A673 (cell line): ENCODE measurements around the gene IRF2. TPM values are rescaled to one million over a fixed set of nuclear protein-coding genes. Genes with fewer than 3 reads are reported as not detected.

Experiments
- BruUV-seq: library from RNA; stranded (reverse); fragments of 400-500 nt; replicated peaks from 2 replicates; lab custom pipeline; 2021; lab: Mats Ljungman, UMichigan
- CTCF ChIA-PET: fragments of 300-600 bp; sonication (Branson Sonifier 250); formaldehyde crosslinking; loops from one replicate; lab custom pipeline; 2022; ENCODE audit warnings: antibody characterized with exemption; lab: Charles Lee
- POLR2A ChIA-PET: fragments of 300-600 bp; sonication (Branson Sonifier 250); formaldehyde crosslinking; loops from one replicate; lab custom pipeline; 2022; ENCODE audit warnings: antibody characterized with exemption; ENCODE audit not compliant: low non-redundant PET; lab: Charles Lee
- DNase-seq: peaks from one replicate; pipeline ENCODE4 v3.0.0-alpha.2; 2015; ENCODE audit warnings: low spot score
- H3K27ac ChIP-seq: fragments of 200-600 bp; sonication (generic); 2 replicates; pipeline ENCODE4 v1.5.1; 2016; ENCODE audit warnings: mixed run types, low read depth, mild to moderate bottlenecking, mixed read lengths, antibody characterized with exemption, low read length; ENCODE audit not compliant: poor library complexity, severe bottlenecking
- H3K27me3 ChIP-seq: fragments of 200-600 bp; sonication (generic); replicated peaks from 2 replicates; pipeline ENCODE4 v1.6.1; 2017; ENCODE audit warnings: mixed run types, low read depth, mild to moderate bottlenecking, mixed read lengths, antibody characterized with exemption, low read length; ENCODE audit not compliant: insufficient read depth, poor library complexity
- H3K36me3 ChIP-seq: fragments of 200-600 bp; sonication (generic); 2 replicates; pipeline ENCODE4 v1.6.1; 2016; ENCODE audit warnings: mixed run types, mild to moderate bottlenecking, mixed read lengths, antibody characterized with exemption, low read length; ENCODE audit not compliant: insufficient read depth, poor library complexity, severe bottlenecking
- H3K4me1 ChIP-seq: fragments of 200-600 bp; sonication (generic); 2 replicates; pipeline ENCODE4 v1.6.1; 2017; ENCODE audit warnings: mixed run types, mild to moderate bottlenecking, mixed read lengths, antibody characterized with exemption, low read length; ENCODE audit not compliant: insufficient read depth, poor library complexity, severe bottlenecking
- H3K4me3 ChIP-seq: fragments of 200-600 bp; sonication (generic); 2 replicates; pipeline ENCODE4 v1.5.1; 2016; ENCODE audit warnings: low read depth, mixed run types, mild to moderate bottlenecking, mixed read lengths, low read length; ENCODE audit not compliant: poor library complexity, severe bottlenecking
- H3K9me3 ChIP-seq: fragments of 200-600 bp; sonication (generic); 2 replicates; pipeline ENCODE4 v1.6.1; 2016; ENCODE audit warnings: mixed run types, low read depth, mild to moderate bottlenecking, mixed read lengths, antibody characterized with exemption, low read length; ENCODE audit not compliant: poor library complexity, severe bottlenecking
- EZH2 ChIP-seq: fragments of 200-600 bp; sonication (generic); IDR thresholded peaks from 2 replicates; pipeline ENCODE4 v1.6.1; 2017; ENCODE audit warnings: borderline replicate concordance, low read depth, mild to moderate bottlenecking, mixed read lengths, antibody characterized with exemption, low read length; ENCODE audit not compliant: poor library complexity, severe bottlenecking
- intact Hi-C: fragments of 100-400 bp; cut with micrococcal nuclease; formaldehyde crosslinking; loops from one replicate; pipeline ENCODE4 v1.10.0; 2022; ENCODE audit not compliant: unreplicated experiment
- total RNA-seq: library from RNA; stranded (reverse); gene quantifications from 2 replicates; pipeline ENCODE4 v1.2.3, GENCODE V29; 2021
- TF ChIP-seq, protein P1 (sequence below): fragments of 300-800, 200-600 bp; sonication (generic); conservative IDR thresholded peaks from 2 replicates; pipeline ENCODE4 v1.5.1; 2017; ENCODE audit warnings: low read depth, mild to moderate bottlenecking, antibody characterized with exemption, low read length, moderate library complexity, mixed read lengths

IRF2 gene
- total RNA-seq, 1 experiment from 2014 or later = 28.2 TPM

DNA sequence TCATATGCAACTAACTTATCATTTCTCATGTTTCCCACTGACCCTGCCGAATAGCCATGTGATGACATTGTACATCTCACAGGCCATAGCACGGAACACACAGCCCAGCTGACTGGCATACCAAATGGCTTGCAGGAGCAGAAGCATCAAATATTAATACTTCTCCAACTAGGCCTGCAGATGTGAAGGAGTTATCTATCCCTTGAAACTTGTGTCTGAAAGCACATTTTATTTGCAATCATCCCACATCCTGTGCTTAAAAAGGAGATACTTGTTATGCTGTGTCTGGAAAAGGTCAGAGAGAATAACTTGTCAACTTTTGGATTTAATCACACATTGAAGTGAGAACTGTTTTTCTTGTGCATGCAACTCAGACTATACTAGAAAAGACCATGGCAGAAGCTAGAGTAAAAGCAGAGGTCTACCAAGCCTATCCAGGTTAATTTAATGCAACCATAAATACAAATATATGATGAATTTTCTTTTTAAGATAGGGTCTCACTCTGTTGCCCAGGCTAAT, 100.4 kb downstream of the IRF2 start:
- POLR2A ChIA-PET = no interaction called here
- no TSS peak for BruUV-seq

DNA sequence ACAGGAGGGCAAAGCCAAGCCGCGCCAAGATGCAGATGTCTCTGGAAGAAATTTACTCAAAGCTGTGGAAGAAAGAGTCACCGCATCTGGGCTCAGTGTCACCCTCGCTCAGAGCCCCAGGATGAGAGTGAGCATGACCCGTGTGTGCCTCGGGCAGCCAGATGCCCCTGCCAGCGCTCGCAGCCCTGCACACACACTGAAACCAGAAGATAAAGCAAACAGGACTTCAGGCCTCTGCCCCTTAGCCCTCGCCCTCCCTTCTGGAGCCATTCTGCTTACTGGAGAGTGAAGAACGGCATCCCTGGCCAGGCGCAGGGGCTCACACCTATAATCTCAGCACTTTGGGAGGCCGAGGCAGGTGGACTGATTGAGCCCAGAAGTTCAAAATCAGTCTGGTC, 103.0 kb downstream of the IRF2 start:
- H3K4me3 ChIP-seq = no peak overlapping the region
- DNase-seq = no peak
- POLR2A ChIA-PET = interaction anchor here (1.5 kb wide), 1 partner anchor 103 kb away, joined by 11 read pairs; the partner anchor contains the start of gene IRF2
- TF ChIP-seq EZH2 = no peak
- TF ChIP-seq, protein P1, sequence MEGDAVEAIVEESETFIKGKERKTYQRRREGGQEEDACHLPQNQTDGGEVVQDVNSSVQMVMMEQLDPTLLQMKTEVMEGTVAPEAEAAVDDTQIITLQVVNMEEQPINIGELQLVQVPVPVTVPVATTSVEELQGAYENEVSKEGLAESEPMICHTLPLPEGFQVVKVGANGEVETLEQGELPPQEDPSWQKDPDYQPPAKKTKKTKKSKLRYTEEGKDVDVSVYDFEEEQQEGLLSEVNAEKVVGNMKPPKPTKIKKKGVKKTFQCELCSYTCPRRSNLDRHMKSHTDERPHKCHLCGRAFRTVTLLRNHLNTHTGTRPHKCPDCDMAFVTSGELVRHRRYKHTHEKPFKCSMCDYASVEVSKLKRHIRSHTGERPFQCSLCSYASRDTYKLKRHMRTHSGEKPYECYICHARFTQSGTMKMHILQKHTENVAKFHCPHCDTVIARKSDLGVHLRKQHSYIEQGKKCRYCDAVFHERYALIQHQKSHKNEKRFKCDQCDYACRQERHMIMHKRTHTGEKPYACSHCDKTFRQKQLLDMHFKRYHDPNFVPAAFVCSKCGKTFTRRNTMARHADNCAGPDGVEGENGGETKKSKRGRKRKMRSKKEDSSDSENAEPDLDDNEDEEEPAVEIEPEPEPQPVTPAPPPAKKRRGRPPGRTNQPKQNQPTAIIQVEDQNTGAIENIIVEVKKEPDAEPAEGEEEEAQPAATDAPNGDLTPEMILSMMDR = no peak
- no peaks in the 10 kb centered on the region for H3K27me3 ChIP-seq
- peaks cover 53% of the 10 kb centered on the region for H3K4me1 ChIP-seq
- H3K27ac ChIP-seq = peak overlapping the region; percentile 99
- intact Hi-C loops = loop anchor here (5.0 kb wide), 1 partner anchor 276 kb away; the partner anchor contains the start of genes CASP3 and PRIMPOL
- no peaks in the 10 kb centered on the region for H3K36me3 ChIP-seq
- CTCF ChIA-PET = no interaction called here
- no peaks in the 10 kb centered on the region for H3K9me3 ChIP-seq
- no TSS peak for BruUV-seq

More for the DNA sequence above, 100.4 kb downstream of the IRF2 start:
- Histone ChIP-seq H3K36me3 (no peaks in the 10 kb centered on the region), H3K27ac (no peak overlapping the region), H3K4me3 (no peak overlapping the region), H3K27me3 (no peaks in the 10 kb centered on the region), H3K4me1 (peaks cover 28% of the 10 kb centered on the region), H3K9me3 (peaks cover 4% of the 10 kb centered on the region)
- CTCF ChIA-PET = no interaction called here
- no peak for DNase-seq
- intact Hi-C loops = loop anchor here (5.0 kb wide), 1 partner anchor 273 kb away; the partner anchor contains the start of genes CASP3 and PRIMPOL
- TF ChIP-seq, protein P1 = no peak
- no peak for TF ChIP-seq EZH2

DNA sequence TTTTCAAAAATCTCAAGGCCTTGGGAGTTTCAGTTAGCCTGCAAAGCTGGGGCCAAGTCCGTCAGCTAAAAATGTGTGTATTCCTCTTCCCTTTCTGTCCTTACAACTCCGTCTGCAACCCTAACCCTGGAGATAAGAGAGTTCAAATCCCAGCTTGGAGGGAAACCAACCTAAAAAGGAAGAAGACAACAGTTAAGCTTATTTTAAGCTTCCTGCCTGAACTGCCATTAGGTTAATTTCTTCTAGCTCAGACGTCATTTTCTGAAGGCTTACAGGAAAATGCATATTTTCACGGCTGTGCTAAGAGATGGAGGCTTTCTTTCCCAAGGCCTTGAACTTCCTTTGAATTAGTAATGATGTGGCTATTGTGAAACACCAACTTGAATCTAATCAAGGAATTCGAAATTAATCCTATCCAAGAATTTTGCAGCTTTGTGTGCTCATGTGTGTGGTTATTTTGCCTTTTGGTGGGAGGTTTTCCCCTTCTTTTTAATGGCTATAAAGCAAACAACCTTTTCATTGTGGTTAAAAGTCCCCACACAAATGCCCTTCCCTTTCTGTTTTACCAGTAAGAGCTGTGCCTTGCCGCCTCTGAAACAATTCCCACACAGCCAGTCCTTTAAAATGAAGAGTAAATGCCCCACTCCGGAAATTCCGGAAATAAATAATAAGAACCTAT, 103.5 kb downstream of the IRF2 start:
- H3K36me3 ChIP-seq = no peaks in the 10 kb centered on the region
- ChIA-PET CTCF (interaction anchor here (0.6 to 0.7 kb wide), 2 partner anchors 28 to 106 kb away, joined by 3 read pairs; no protein-coding TSS in a partner anchor), POLR2A (interaction anchor here (0.5 to 1.5 kb wide), 4 partner anchors 41 to 260 kb away, joined by 3 to 11 read pairs (median 7); partner anchors contain the start of gene IRF2)
- H3K4me3 ChIP-seq = peak overlapping the region; percentile 3
- DNase-seq = peak; percentile 96
- peak overlapping the region; percentile 99 for H3K27ac ChIP-seq
- no peak for TF ChIP-seq EZH2
- TF ChIP-seq, protein P1 = no peak
- H3K4me1 ChIP-seq = peaks cover 59% of the 10 kb centered on the region
- H3K27me3 ChIP-seq = no peaks in the 10 kb centered on the region
- H3K9me3 ChIP-seq = no peaks in the 10 kb centered on the region
- intact Hi-C loops = loop anchor here (1.0 to 5.0 kb wide), 5 partner anchors 12 to 276 kb away; partner anchors contain the start of genes CASP3 and PRIMPOL
- BruUV-seq = no TSS peak
